ENCODE data around the gene FSD1.

The FSD1 gene

GRCh38 chr19:4366666-4367335 lies 62.4 kb downstream of the FSD1 start:
- no peak for DNase-seq

GRCh38 chr19:4367336-4367723 lies 62.9 kb downstream of the FSD1 start:
- DNase-seq, result no peak

GRCh38 chr19:4367781-4368127 lies 63.4 kb downstream of the FSD1 start:
- DNase-seq, result no peak

- DNase-seq, result no peak
Observed at GRCh38 chr19:4368128-4368820, 63.9 kb downstream of the FSD1 start.

GRCh38 chr19:4369109-4369887 lies 64.9 kb downstream of the FSD1 start:
- peak; percentile 68 for DNase-seq

GRCh38 chr19:4369888-4370260 lies 65.5 kb downstream of the FSD1 start:
- DNase-seq, result peak; percentile 66

GRCh38 chr19:4370418-4371041 lies 66.1 kb downstream of the FSD1 start:
- DNase-seq, result no peak

- DNase-seq, result no peak
Observed at GRCh38 chr19:4371247-4372164, 67.1 kb downstream of the FSD1 start.

- no peak for DNase-seq
Observed at GRCh38 chr19:4372165-4373012, 68.0 kb downstream of the FSD1 start.

- no peak for DNase-seq
Observed at GRCh38 chr19:4373013-4373367, 68.6 kb downstream of the FSD1 start.
